ENCODE results near the gene GPR55.
A peak's percentile ranks its signal among the peaks of the same experiment; 100 is the strongest.

Gene GPR55

DNA sequence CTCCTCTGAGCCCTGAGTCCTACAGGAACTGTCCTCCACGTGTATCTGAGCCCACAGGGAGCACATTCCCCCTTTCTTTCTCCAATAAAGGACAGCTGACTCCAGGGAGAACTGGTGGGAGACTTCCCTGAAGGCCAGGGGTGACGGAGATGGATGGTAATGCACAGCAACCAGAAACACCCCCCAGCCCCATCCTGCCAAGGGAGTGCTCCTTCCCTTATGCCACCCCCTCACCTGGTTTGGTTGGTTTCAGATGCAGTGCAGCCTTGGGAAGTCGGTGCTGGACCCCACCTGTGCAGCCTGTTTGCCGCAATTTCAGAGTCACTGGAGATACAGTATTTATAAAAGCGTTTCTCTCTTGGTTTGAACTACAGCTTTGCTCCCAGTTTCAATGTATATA is 24.0 kb downstream of the GPR55 start:
- DNase-seq (ENCODE audit: low read depth in 2 of 2), result no peak

DNA sequence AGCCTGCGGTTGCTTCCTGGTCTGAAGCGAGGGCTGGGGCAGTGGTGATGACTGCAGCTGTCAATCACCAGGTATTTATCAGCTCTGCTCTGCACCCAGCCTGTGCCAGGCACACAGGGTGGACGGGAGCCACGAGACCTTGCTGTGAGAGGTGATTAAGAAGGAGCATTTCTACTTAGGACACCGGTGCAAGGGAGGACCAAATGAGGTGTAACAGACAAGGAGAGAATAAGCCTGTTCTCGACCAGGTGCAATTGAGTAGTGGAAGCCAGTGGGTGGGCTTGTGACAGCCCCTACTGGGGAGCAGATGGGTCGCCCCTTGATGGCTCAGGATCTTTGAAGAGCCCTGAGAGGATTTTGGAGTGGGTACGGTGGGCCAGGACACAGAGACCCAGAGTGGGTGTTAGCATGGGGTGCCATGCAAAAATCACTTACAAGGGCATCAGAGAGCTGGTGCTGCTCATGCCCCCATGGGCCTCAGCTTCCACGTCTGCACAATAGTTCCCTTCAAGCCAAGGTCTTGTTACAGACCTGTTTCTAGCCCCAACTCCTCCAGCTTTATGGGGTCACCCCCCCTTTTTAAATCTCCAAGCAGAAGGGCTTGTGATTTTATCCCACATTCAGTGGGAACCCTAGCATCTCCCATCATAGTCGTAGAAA is 24.6 kb downstream of the GPR55 start:
- DNase-seq (ENCODE audit: low read depth in 2 of 2), result no peak

DNA sequence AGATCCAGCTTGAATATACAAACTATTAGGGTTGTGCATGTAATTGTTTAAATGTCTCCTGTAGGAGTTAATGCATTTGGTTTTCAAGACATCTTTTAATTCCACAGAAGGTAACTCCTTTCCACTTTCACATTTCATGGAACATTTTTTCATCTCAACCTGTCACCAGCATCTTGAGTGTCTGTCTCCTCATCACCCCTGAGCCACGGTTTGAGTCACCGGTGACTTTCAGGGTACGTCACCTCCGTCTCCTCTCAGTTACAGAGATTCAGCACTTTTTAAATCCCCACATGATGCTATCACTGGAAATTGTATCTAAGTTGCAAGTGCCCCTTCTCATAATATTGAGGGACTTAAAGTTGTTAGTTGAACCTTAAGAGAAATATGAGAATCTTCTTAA is 25.3 kb downstream of the GPR55 start:
- peak in 1 of 2 experiments; percentile 63 for DNase-seq (ENCODE audit: low read depth in 2 of 2)

DNA sequence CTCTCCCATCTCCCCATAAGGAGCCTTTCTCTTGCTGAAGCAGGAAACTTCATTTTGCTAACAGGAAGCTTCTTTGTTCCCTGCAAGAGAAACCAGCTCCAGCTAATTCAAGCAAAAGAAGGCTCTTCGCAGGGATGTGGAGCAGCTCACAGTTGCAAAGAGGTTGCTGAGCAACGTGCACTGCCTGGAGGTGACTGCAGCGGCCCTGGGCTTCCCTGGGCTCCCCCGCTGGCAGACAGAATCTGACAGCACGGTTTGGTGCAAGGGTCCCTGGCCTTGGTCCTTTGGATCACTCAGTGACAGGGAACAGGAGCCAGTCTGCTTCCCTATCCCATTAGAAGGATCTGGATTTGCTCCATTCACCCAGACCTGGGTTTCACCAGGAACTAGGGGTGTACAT is 25.8 kb downstream of the GPR55 start:
- DNase-seq (ENCODE audit: low read depth in 2 of 2), result no peak

DNA sequence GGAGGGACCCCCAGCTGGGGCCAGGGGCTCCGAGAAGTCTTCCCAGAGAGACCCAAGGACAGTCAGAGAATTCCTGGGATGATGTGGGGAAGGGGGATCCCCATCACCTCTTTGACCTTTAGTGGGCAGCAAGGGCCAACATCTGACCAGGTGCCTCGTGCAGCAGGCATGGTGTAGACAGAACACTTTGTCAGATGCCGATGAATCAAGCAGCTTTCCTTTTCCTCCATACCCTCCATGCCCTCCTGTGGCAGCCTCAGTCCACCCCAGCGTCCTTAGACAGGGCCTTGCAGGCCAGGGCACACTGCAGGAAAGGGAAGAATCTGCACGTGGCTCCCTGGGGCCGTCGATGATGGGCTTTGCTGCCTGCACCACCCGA is 26.3 kb downstream of the GPR55 start:
- DNase-seq (ENCODE audit: low read depth in 2 of 2), result no peak

DNA sequence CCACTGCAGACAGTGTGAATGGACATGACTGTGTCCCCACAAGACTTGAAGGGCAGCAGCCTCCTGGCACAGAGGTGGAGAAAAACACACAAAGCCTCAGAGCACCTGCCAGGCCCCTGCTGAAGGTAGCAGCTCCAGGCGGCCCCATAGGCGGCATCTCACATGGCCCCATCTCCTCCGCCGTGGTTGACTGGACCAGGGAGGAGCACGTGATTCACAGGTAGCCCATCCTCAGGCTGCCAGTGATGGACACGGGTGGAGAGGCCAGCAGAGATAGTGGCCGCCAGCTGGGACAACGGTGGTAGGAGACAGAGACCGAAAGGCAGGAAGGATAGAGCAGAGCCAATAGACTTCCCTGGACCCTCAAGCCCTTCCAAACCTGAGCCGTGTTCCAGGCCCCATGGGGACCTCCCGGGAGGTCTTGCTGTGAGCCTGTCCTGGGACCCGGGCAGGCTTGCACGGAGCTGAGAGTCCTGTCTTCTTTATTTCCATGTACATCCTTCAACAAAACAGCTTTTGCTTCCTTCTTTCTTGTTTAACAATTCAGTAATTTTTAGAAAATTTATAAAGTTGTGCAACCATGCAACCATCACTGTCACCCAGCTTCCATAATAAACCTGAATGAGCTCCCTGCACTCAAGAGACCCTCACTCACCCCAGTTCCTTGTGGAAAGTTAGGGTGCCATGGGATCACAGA is 26.9 kb downstream of the GPR55 start:
- no peak for DNase-seq (ENCODE audit: low read depth in 2 of 2)

DNA sequence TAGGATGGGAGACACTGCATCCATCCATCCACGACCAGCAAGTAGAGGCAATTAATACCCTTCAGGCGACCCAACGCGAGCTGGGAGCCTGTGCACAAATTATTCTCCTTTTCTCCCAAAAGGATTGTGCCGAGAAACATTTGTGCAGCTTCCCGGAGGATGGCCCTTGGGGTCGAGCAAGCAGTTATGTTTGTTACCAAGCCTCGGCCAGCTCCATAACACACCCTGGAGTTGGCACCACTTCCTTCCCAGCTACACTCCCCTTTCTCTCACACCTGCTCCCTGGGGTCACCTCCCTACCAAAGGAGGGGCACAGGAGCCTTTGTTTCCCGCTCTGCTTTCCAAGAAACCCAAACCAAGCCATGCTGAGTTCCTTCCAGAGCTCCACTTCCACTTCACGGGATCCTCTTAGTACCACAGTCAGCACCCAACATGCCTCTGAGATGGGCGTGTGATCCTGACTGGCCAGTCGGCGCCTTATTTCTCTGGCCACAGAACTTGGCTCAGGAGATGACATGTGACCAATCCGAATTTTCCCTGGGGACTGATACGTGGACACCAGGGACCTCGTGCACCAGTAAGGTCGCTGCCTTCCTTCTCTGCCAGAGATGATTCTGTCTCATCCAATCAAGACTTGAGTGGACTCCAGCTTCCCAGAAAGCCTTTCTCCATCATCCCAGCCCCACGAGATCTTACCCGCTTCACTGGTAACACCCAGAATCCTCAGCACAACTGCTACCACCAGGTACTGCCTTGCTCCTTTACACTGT is 28.5 kb downstream of the GPR55 start:
- no peak for DNase-seq (ENCODE audit: low read depth in 2 of 2)

DNA sequence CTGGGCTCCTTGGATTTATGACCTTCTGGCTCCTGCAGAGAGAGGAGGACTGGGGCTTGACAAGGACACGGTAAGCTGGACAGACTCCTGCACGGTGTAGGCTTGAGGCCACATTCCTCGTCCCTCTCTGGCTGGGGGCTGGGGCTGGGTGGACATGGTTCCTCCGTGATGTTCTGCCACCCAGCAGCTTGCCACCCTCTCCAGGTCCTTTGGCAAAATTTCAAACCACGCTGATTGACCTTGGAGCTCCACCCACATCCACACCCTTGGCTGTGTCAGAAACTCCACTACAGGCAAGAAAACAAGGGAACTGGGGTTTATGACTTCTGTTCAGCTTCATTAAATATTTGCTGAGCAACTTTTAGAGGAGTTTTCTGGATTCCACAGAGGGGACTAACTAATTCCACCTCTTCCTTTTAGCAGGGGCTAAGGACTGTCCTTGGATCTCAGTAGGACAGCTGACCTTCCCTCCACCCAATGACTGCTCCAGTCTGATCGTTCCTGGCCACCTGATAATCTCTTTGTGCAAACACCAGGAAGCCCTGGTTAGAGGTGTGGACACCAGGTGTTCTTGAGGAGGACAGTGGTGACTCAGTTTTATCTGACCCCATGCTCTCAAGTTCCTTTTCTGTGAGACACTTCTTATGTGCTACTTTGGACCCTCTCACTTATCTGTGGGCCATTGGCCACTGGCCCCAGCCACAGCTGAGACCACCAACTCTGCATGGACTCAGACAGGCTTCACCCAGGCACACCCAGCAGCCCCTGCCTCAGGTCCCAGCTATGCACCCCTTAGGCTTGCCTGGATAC is 29.3 kb downstream of the GPR55 start:
- no peak for DNase-seq (ENCODE audit: low read depth in 2 of 2)

DNA sequence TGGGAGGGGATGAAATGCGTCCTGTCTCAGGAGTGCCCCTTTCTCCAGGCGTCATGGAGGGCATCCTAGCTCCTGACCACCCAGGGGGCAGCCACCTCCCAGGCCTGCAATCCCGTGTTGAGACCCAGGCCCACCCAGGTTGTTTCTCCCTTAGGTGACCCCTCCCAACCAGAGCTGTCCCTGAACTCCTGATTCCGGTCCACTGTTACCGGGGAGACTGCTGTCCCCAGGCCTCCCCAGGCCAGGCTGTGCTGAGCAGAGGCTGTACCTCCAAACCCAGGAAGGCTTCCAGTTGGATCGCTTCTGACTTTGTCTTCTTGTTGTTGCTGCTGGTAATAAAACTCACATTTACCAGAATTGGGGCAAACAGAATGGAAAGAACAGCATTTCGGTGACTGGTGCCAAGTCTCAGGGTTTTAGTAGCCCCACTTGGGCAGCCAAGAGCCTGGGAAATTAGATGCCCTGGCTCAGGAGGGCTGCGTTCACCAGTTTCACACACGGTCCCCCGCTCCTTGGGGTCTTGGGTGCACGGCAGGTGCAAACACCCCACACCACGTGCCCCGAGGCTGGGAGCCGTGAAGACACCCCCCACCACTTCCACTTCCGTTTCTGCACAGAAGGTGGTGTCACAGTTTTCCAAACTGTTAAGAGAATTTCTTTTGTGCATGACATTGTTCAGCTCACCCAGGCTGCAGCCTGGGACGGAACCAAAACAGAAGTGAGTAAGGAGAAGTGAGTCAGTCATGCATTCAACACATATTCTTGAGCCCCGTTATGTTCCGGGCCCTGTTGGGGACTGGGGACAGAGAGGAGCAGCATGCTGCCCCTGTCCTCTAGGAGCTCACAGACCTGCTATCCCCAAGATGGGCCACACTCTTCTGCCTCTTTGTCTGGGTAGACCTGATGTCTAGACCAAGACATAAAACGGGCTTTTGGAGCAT is 30.9 kb downstream of the GPR55 start:
- no peak for DNase-seq (ENCODE audit: low read depth in 2 of 2)

DNA sequence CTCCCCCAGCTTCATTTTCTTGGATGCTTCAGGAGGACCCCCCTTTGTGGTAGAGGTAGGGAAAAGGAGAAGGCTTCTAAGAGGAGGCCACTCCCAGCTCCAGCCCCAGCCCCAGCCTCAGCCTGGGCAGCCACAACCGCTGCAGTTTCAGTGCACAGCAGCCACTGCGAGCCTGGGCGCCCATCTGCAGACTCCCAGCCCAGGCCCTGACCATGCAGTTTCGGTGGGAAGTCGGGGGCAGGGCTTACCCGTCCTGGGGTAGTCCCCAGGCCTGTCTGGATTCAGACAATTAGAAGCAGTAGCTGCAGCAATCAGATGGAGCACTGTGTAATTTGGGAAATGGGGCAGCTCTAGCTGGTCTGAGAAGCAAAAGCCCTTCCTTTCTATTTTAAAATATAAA is 31.7 kb downstream of the GPR55 start:
- DNase-seq (ENCODE audit: low read depth in 2 of 2), result no peak

DNA sequence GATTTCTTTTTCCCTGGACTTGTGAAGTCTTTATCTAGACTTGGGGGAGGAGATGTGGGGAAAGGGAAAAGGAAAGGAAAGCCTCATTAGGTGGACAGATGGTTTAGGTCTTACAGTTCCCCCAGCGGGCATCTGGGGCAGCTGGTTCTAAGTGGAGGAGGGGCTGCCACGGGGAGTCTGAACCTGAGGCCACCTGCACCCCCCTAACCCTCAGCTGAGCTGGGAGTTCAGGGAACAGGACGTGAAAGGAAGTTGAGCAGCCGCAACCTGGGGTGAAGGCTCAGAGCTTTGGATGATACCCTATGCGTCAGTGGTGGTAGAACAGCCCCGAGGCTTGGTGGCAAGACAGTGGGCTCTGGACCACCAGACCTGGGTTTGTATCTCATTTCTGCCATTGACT is 33.5 kb downstream of the GPR55 start:
- no peak for DNase-seq (ENCODE audit: low read depth in 2 of 2)

DNA sequence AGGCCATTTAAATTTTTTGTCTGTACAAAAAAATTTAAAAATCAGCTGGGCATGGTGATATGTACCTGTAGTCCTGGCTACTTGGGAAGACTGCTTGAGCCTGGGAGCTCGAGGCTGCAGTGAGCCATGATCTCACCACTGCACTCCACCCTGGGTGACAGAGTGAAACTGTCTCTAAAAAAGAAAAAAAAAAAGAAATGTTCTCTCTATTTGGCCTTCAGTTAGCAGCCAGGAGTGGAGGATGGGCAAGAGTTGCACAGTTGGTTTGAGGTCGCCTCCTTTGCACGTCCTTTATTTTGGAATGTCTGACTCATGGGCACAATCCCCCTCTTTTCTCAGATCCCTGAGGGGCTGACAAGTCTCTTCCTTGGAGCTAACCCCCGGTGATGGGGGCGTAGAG is 34.0 kb downstream of the GPR55 start:
- no peak for DNase-seq (ENCODE audit: low read depth in 2 of 2)

DNA sequence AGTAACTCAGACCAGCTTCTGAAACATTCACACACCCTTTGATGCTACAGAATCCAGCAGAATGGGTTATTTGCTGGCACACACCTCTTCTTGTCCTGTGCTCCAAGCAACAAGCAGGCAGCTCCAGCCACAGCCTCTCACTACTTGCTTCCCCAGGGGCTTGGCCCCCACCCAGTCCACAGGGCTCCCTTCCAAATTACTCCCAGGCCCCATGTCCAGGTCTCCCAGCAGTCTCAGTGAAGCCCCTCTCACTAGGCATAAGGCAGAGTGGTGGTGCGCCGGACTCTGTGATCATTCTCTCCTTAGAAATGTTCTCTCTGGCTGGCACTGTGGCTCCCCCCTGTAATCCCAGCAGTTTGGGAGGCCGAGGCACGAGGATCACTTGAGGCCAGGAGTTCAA is 34.4 kb downstream of the GPR55 start:
- DNase-seq (ENCODE audit: low read depth in 2 of 2), result no peak

DNA sequence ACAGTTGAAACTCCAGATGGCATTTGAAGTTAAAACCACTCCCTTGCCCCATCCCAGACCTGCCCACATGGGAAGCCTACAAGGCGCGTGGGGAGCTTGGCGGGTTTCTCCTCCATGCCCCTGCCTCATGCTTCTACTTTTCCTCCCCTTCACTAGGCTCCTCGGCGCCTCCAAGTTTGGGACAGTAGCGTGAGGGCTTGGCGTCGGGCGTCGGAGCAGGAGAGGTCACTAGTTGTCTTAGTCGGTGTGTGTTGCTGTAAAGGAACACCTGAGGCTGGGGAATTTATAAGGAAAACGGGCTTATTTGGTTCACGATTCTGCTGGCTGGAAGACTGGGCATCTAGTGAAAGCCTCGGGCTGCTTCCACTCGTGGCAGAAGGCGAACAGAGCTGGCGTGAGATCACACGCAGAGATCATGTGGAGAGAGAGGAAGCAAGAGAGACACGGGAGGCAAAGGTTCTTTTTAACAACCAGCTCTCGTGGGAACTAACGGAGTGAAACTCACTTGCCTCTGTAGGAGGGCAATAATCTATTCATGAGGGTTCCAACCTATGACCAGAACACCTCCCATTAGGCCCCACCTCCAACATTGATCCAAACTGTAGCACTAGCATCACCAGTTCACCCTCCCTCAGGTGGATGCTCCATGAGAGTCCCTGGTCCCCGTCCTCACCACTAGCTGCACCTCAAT is 35.0 kb downstream of the GPR55 start:
- no peak for DNase-seq (ENCODE audit: low read depth in 2 of 2)

DNA sequence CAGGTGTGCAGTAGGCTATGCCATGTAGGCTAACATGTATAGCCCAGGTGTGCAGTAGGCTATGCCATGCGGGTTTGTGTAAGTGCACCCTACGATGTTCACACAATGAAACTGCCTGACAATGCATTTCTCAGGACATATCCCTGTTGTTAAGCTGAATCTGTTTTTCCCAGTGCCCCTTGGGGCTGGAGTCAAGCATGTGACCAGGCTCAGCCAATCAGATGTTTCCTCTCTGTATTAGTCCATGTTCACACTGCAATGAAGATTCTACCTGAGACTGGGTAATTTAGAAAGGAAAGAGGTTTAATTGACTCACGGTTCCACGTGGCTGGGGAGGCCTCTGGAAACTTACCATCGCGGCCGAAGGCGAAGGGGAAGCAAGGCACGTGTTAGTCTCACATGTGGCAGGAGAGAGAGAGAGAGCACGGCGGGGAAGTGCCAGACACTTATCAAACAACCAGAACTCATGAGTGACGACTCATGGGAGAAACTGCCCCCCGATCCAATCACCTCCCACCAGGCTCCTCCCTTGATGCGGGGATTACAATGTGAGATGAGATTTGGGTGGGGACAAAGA is 36.1 kb downstream of the GPR55 start:
- DNase-seq (ENCODE audit: low read depth in 2 of 2), result no peak

DNA sequence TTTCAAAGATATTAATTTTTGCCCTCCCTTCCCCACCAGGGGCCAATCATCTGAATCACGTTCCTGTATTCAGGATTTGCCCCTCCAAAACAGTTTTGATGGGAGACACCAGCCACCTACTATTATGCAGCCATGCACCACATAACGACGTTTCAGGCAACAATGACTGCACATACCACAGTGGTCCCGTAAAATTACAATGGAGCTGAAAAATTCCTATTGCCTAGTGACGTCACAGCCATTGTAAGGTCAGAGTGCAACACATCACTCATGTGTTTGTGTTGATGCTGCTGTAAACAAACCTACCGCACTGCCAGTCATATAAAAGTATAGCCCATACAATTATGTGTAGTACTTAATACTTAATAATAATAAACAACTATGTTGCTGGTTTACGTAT is 37.7 kb downstream of the GPR55 start:
- no peak for DNase-seq (ENCODE audit: low read depth in 2 of 2)

DNA sequence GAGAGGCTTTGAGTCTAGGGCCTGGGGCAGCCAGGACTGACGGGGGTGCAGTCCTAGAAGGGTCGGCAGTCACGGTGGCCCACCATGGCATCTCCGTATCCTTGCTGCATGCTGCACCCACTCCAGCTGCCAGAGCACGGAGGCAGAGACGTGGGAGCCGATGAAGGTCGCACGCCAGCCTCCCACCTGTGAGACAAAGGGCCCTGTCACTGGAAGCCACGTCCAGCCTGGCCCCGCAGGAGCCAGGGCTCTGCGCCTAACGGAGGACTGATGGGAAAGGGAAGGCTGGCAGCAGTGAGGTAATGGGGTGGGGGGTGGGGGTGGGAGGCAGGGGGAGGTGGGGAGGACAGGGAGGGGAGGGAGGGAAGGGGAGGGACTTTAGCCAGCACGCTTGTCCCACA is 38.4 kb downstream of the GPR55 start:
- no peak for DNase-seq (ENCODE audit: low read depth in 2 of 2)

DNA sequence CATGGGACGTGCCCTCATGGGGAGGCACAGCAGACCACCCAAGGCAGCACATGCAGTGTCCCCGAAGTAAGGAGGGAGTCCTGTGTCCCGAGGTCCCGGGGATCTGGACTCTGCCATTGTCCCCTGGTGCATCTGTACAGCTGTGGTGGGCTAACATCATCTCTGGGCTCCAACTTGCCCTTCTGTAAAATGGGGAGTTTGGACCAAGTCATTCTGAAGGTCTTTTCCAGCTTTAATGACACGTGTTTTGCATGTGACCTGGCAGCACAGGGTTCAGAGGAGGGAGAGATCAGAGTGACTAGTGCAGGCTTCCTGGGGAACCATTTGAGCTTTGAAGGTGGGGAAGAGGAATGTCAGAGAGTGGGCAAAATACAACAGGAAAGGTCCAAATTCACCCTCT is 38.8 kb downstream of the GPR55 start:
- no peak for DNase-seq (ENCODE audit: low read depth in 2 of 2)

DNA sequence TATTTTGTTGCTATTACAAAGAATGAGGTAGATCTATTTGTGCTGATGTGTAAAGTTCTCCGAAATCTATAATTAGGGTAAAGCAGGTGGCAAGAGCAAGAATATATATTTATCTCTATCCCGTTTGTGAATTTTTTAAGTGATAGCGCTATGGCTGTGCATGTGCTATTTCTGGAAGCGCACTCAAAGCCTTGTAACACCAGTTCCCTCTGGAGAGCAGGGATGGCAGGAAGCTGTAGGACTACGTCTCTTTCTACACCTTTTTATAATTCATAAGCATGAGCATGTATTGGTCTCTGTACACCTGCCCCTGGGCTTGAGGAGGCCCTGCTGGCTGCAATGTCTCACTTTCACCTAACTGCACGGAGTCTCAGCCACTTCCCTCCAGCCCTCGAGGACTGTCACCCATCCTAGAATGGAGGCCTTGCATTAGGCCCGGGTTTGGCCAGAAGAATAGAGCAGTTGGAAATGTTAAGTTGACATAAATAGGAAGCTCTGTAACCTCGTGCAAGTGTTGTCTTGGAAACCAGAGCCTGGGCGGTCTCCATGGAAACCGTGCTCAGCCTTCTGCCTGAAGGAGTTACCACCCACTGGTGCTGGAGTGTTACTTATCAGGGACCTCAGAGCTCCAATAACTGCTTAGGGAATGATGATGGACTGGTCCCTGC is 39.4 kb downstream of the GPR55 start:
- DNase-seq (ENCODE audit: low read depth in 2 of 2), result no peak

DNA sequence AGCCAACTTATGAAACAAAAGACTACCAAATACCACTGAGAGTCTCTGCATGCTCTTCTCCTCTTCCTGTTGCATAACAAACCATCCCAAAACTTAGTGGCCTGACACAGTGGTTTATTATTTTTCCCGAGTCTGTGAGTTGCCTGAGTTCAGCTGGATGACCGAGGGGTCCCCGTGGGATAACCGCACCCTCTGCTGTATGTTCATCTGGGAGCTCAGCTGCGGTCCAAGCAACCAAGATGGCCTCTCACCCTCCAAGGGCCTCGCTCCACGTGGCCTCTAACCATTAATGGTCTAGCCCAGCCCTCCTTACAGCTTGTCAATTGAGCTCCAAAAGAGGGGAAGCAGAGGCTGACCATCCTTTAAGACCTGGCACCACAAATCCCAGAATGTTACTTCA is 43.2 kb downstream of the GPR55 start:
- DNase-seq (ENCODE audit: low read depth in 2 of 2), result no peak

Measured in stimulated activated CD4-positive, alpha-beta T cell treated with anti-CD3 and anti-CD28 coated beads, Interleukin-12 subunit alpha, Interleukin-12 subunit beta, amount 100 ng/mL, for 24 hours (primary cell).